ENCODE measurements around the gene MAEA. TPM values are rescaled to one million over a fixed set of nuclear protein-coding genes. Genes with fewer than 3 reads are reported as not detected.

Gene MAEA
- total RNA-seq, 4 donors from 2014 or later, result 47.2 to 62.1 (median 53.9) TPM

DNA sequence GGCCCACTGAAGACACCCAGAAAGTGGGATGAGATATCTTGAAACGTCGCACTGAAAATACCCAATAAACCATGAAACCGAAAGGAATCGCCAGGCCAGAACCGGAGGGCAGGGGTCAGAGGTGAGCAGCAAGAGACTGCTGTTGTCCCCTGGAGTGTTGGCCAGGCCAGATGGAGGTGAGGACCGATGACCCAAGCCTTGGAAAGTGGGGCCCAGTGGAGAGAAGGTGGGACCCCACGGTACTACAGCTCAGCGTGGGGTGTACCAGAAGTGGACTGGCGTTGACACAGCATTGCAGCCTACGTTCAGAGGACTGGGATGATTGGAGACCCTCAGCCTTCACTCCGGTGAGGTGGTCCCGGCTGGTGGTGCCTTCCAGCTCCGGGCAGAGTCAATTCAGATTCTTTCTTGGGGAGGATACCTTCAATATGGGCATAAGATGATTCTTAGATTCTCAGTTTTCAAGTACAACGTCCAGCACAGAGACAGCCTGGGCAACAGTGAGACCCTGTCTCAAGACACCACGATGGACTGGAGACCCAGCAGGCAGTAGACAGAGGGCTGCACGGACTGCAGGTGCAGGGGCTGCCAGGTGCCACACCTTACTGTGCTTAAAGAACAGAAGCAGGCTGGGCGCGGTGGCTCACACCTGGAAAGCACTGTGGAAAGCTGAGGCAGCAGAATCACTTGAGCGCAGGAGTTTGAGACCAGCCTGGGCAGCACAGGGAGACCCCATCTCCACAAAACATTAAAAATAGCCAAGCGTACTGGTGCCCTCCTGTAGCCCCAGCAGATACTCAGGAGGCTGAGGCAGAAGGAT, 23.3 kb downstream of the MAEA start:
- no peaks in the 10 kb centered on the region for H3K9me3 ChIP-seq
- peaks cover 4 to 40% (median 20%) of the 10 kb centered on the region in 3 donors for H3K4me1 ChIP-seq
- no peak overlapping the region for H3K4me3 ChIP-seq
- TF ChIP-seq EP300 (IDR thresholded peaks at IDR 0.05), result no peak
- TF ChIP-seq POLR2A (IDR thresholded peaks at IDR 0.05), result no peak
- TF ChIP-seq, protein P1, sequence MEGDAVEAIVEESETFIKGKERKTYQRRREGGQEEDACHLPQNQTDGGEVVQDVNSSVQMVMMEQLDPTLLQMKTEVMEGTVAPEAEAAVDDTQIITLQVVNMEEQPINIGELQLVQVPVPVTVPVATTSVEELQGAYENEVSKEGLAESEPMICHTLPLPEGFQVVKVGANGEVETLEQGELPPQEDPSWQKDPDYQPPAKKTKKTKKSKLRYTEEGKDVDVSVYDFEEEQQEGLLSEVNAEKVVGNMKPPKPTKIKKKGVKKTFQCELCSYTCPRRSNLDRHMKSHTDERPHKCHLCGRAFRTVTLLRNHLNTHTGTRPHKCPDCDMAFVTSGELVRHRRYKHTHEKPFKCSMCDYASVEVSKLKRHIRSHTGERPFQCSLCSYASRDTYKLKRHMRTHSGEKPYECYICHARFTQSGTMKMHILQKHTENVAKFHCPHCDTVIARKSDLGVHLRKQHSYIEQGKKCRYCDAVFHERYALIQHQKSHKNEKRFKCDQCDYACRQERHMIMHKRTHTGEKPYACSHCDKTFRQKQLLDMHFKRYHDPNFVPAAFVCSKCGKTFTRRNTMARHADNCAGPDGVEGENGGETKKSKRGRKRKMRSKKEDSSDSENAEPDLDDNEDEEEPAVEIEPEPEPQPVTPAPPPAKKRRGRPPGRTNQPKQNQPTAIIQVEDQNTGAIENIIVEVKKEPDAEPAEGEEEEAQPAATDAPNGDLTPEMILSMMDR (IDR thresholded peaks at IDR 0.05), result no peak
- no peak for TF ChIP-seq POLR2AphosphoS5 (IDR thresholded peaks at IDR 0.05)
- no peaks in the 10 kb centered on the region for H3K27me3 ChIP-seq
- no peak overlapping the region for H3K27ac ChIP-seq
- no peak for ATAC-seq
- 89 to 95% methylated on average over 10 to 13 of the region's 20 CpGs for WGBS, 2 donors (ENCODE audit: low coverage in 1 of 2)
- peaks cover 0 to 57% of the 10 kb centered on the region in 2 donors for H3K36me3 ChIP-seq

DNA sequence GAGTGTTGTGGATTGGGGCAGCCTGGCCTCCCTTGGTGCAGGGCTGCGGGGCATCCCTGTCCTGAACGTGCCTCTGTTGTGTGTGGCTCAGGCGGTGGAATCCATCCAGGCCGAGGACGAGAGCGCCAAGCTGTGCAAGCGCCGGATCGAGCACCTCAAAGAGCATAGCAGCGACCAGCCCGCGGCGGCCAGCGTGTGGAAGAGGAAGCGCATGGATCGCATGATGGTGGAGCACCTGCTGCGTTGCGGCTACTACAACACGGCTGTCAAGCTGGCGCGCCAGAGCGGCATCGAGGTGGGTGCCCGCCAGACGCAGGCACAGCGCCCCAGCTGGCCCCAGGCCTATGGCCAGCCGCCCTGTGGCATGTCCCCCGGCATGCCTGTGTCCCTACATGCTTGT, 25.6 kb downstream of the MAEA start:
- Histone ChIP-seq H3K4me3 (no peak overlapping the region), H3K27me3 (no peaks in the 10 kb centered on the region), H3K9me3 (no peaks in the 10 kb centered on the region), H3K36me3 (peaks cover 0 to 80% of the 10 kb centered on the region in 2 donors), H3K27ac (no peak overlapping the region), H3K4me1 (peaks cover 2 to 23% (median 7%) of the 10 kb centered on the region in 3 donors)
- TF ChIP-seq POLR2AphosphoS5 (IDR thresholded peaks at IDR 0.05) (no peak), EP300 (IDR thresholded peaks at IDR 0.05) (no peak), POLR2A (IDR thresholded peaks at IDR 0.05) (no peak)
- TF ChIP-seq, protein P1 (IDR thresholded peaks at IDR 0.05), result no peak
- no peak for ATAC-seq
- 95% methylated on average over 4 of the region's 28 CpGs; no CpG with 5 or more reads in 1 of the 2 donors for WGBS, 2 donors (ENCODE audit: low coverage in 1 of 2)

DNA sequence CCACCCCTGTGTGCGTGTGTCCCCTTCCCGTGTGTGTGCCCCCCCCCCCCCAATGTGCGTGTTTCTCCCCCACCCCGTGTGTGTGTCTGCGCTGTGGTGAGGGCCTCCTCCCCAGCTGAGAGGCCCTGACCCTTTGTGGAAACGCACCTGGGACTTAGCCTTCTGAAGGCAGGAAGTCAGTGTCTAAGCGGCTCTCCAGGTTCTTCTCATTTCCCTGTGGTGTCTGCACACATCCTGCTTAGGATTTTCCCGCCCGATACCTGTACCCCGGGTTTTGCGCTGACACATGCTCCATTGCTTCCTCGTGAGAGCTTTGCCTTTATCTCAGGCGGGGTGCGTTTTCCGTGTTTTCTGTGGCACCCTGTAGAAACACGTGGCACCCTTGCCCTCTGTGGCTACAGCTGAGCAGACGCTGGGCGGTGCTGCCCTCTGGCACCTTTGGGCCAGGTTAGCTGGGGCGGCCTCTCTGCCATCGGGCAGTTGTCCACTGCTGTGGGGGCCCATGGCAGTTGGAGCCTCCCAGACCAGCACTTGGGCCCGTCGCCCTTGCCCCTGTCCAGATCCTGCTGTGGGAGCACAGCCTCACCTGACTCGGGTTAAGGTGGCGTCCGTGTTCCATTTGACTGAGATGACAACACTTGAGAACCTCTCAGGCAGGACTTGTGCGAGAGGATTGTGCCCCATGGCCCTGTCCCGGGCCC, 26.3 kb downstream of the MAEA start:
- Histone ChIP-seq H3K27me3 (no peaks in the 10 kb centered on the region), H3K9me3 (no peaks in the 10 kb centered on the region), H3K4me3 (no peak overlapping the region), H3K4me1 (peaks cover 0 to 16% (median under 1%) of the 10 kb centered on the region in 3 donors), H3K36me3 (peaks cover 0 to 87% of the 10 kb centered on the region in 2 donors), H3K27ac (no peak overlapping the region)
- TF ChIP-seq POLR2AphosphoS5 (IDR thresholded peaks at IDR 0.05) (no peak), POLR2A (IDR thresholded peaks at IDR 0.05) (no peak), EP300 (IDR thresholded peaks at IDR 0.05) (no peak)
- TF ChIP-seq, protein P1 (IDR thresholded peaks at IDR 0.05), result no peak
- ATAC-seq, result no peak
- 93% methylated on average over 3 of the region's 27 CpGs for WGBS, 2 donors (ENCODE audit: low coverage in 1 of 2)

DNA sequence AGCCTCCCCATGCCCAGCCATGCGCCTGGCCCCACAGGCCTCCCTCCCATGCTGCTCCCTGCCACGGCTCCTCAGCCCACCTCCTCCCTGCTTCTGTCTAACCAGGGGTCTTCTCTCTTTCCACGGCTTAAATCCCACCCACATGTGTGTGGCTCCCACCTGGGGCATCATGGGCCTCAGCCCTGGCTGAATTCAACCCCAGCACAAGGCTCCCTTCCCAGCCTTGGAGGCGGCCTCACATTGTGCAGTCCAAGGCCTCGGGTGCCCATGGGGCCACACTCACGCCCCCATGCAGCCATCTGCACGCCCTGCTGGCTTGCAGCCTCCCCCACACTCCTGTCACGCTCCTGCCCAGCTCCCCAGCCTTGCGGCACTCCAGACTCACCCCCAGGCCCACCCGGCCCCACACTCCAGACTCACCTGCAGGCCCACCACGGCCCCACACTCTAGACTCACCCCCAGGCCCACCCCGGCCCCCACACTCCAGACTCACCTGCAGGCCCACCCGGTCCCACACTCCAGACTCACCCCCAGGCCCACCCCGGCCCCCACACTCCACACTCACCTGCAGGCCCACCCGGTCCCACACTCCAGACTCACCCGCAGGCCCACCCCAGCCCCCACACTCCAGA, 27.0 kb downstream of the MAEA start:
- H3K36me3 ChIP-seq, result peaks cover 0 to 91% of the 10 kb centered on the region in 2 donors
- ATAC-seq, result no peak
- H3K9me3 ChIP-seq, result no peaks in the 10 kb centered on the region
- no peak overlapping the region for H3K4me3 ChIP-seq
- H3K4me1 ChIP-seq, result peaks cover 0 to 10% (median 0%) of the 10 kb centered on the region in 3 donors
- 82% methylated on average over 9 of the region's 16 CpGs; no CpG with 5 or more reads in 1 of the 2 donors for WGBS, 2 donors (ENCODE audit: low coverage in 1 of 2)
- no peak for TF ChIP-seq EP300 (IDR thresholded peaks at IDR 0.05)
- no peak for TF ChIP-seq POLR2AphosphoS5 (IDR thresholded peaks at IDR 0.05)
- TF ChIP-seq, protein P1 (IDR thresholded peaks at IDR 0.05), result no peak
- TF ChIP-seq POLR2A (IDR thresholded peaks at IDR 0.05), result no peak
- H3K27ac ChIP-seq, result no peak overlapping the region
- H3K27me3 ChIP-seq, result no peaks in the 10 kb centered on the region
